Stomach smooth muscle (tissue), 2 donors: ENCODE measurements around the gene AMH.

Experiments used
- H3K27ac ChIP-seq: one replicate; pipeline ENCODE4 v1.7.0; 2013; ENCODE audit warnings: mild to moderate bottlenecking, low read length, inconsistent platforms
- H3K27me3 ChIP-seq, 2 donors: one replicate each; pipeline ENCODE4 v1.7.0; 2013; ENCODE audit warnings: low read length in 2 of 2; ENCODE audit not compliant: insufficient read depth in 2 of 2, control insufficient read depth in 1 of 2
- H3K36me3 ChIP-seq, 2 donors: one replicate each; pipeline ENCODE4 v1.7.0; 2013; ENCODE audit warnings: low read length in 2 of 2; ENCODE audit not compliant: control insufficient read depth in 2 of 2, insufficient read depth in 2 of 2
- H3K4me1 ChIP-seq: one replicate; pipeline ENCODE4 v1.7.0; 2013; ENCODE audit warnings: low read length; ENCODE audit not compliant: control insufficient read depth, insufficient read depth
- H3K4me3 ChIP-seq, 2 donors: one replicate each; pipeline ENCODE4 v1.7.0; 2013; ENCODE audit warnings: low read length in 2 of 2
- H3K9ac ChIP-seq, 2 donors: one replicate each; pipeline ENCODE4 v1.7.0; 2013; ENCODE audit warnings: low read length in 2 of 2, mild to moderate bottlenecking in 1 of 2
- H3K9me3 ChIP-seq, 2 donors: one replicate each; pipeline ENCODE4 v1.7.0; 2013; ENCODE audit warnings: low read length in 2 of 2; ENCODE audit not compliant: control insufficient read depth in 2 of 2
- donor health status: healthy.
- donor health status: Pancreatic carcinoma.

Gene AMH

GRCh38 chr19:2236314-2237050 lies 12.6 kb upstream of the AMH start, which contains the start of the genes PLEKHJ1 and SF3A2:
TSS of gene PLEKHJ1 (minus strand) at chr19:2236329. CDS start at chr19:2236248, 81 bp downstream.
TSS of gene SF3A2 (plus strand) at chr19:2236824. CDS start at chr19:2243419, 6,595 bp downstream.
- peaks cover 64% of the 10 kb centered on the region for H3K4me1 ChIP-seq
- H3K36me3 ChIP-seq = peaks cover 3 to 14% of the 10 kb centered on the region in 2 donors
- peak within 1 kb of the TSS; percentile 90 to 94 for H3K9ac ChIP-seq
- peak within 1 kb of the TSS; percentile 53 to 84 for H3K4me3 ChIP-seq
- H3K9me3 ChIP-seq = no peaks in the 10 kb centered on the region
- H3K27ac ChIP-seq = peak within 1 kb of the TSS; percentile 97
- no peaks in the 10 kb centered on the region for H3K27me3 ChIP-seq

DNA sequence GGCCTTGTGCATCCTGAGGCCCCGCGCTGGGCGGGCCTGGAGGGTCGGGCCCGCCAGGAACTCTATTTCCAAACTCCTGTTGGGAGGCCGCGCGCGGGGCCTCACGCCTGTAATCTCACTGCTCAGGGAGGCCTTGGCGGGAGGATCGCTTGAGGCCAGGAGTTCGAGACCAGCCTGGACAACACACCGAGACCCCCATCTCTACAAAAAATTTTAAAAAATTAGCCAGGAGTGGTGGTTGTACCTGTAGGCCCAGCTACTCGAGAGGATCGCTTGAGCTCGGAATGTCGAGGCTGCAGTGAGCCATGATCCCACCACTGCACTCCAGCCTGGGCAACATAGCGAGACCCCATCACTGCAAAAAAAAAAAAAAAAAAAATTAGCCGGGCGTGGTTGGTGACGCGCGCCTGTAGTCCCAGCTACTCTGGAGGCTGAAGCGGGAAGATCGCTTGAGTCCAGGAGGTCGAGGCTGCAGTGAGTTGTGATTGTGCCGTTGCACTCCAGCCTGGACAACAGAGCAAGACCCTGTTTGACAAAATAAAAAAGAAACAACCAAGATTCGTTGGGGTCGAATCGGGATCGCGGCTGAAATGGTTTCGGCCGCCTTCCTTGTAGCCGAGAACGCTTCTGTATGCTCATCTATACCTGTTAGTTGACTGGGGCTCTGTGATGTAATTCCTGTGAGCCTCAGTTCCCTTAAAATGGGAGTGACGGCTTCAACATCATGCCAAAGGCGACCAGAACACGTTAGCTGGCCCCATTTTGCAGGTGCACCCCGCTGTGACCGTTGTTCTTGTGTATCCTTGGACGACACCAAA lies 11.9 kb upstream of the AMH start:
- Histone ChIP-seq H3K9ac (peak overlapping the region; percentile 90 to 94), H3K36me3 (peaks cover 0 to 10% of the 10 kb centered on the region in 2 donors), H3K9me3 (no peaks in the 10 kb centered on the region), H3K27me3 (no peaks in the 10 kb centered on the region), H3K4me3 (peak overlapping the region; percentile 53 to 84), H3K27ac (peak overlapping the region; percentile 97), H3K4me1 (peaks cover 64% of the 10 kb centered on the region)

DNA sequence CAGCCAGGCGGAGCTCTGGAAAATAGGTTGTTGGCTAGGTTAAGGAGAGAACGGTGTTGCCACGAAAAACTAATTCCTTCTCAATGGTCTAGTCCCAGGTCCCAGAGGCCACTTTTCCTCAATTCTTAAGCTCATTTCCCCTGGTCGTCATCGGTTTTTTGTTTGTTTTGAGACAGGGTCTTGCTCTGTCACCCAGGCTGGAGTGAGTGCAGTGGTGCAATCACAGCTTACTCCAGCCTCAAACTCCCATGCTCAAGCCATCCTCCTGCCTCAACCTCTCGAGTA lies 11.3 kb upstream of the AMH start:
- Histone ChIP-seq H3K9me3 (no peaks in the 10 kb centered on the region), H3K9ac (no peak overlapping the region), H3K27ac (no peak overlapping the region), H3K27me3 (no peaks in the 10 kb centered on the region), H3K4me3 (peak overlapping the region; percentile 53 to 84), H3K4me1 (peaks cover 64% of the 10 kb centered on the region), H3K36me3 (peaks cover 0 to 13% of the 10 kb centered on the region in 2 donors)

GRCh38 chr19:2239173-2239572 lies 9.9 kb upstream of the AMH start:
- peak overlapping the region in 1 of 2 donors; percentile 23 for H3K9ac ChIP-seq
- H3K4me1 ChIP-seq = peaks cover 54% of the 10 kb centered on the region
- H3K36me3 ChIP-seq = peaks cover 11 to 15% of the 10 kb centered on the region in 2 donors
- H3K27ac ChIP-seq = no peak overlapping the region
- H3K4me3 ChIP-seq = peak overlapping the region in 1 of 2 donors; percentile 30
- H3K9me3 ChIP-seq = no peaks in the 10 kb centered on the region
- no peaks in the 10 kb centered on the region for H3K27me3 ChIP-seq

GRCh38 chr19:2239771-2240770 lies 9.1 kb upstream of the AMH start:
- H3K9me3 ChIP-seq = no peaks in the 10 kb centered on the region
- peak overlapping the region; percentile 23 to 29 for H3K9ac ChIP-seq
- H3K36me3 ChIP-seq = peaks cover 20 to 21% of the 10 kb centered on the region in 2 donors
- H3K27ac ChIP-seq = no peak overlapping the region
- peak overlapping the region; percentile 39 to 49 for H3K4me3 ChIP-seq
- H3K27me3 ChIP-seq = no peaks in the 10 kb centered on the region
- H3K4me1 ChIP-seq = peaks cover 46% of the 10 kb centered on the region

GRCh38 chr19:2240881-2241760 lies 8.0 kb upstream of the AMH start:
- H3K4me3 ChIP-seq = peak overlapping the region in 1 of 2 donors; percentile 49
- H3K27me3 ChIP-seq = no peaks in the 10 kb centered on the region
- no peak overlapping the region for H3K27ac ChIP-seq
- H3K4me1 ChIP-seq = peaks cover 40% of the 10 kb centered on the region
- H3K9me3 ChIP-seq = no peaks in the 10 kb centered on the region
- peak overlapping the region; percentile 0 to 21 for H3K9ac ChIP-seq
- H3K36me3 ChIP-seq = peaks cover 30 to 31% of the 10 kb centered on the region in 2 donors

DNA sequence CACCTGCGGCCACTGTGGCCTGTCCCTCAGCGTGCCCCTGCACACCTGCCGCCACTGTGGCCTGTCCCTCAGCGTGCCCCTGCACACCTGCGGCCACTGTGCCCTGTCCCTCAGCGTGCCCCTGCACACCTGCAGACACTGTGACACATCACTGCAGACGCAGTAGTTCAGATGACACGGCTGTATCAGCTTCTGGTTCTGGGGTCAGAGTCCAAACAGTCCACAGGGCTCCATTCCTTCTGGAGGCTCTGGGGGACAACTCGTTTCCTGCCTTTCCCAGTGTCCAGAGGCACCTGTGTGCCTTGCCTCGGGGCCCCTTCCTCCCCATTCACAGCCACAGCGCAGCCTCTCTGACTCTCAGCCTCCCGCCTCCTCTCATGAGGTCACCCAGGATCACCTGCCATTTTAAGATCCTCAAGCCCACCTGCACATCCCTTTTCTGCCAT lies 7.0 kb upstream of the AMH start:
- no peak overlapping the region for H3K4me3 ChIP-seq

DNA sequence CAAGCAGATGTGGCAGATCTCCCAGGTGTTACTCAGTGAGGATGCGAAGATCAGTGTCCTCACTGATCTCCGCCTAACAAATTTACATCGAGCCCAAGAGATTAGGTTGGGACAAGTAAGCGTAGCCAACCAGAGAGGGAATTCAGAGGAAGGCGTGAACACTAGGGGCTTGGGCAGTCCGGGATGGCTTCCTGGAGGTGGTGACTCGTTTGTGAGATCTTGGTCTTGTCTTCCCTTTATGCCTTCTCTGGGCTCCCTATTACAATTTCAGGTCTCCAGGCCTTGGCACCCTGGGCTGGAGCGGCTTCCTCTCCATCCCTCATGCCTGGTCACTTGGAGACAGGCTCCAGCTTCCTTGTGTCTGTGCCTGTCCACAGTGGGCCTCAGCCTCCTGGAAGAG lies 6.3 kb upstream of the AMH start:
- H3K27ac ChIP-seq = no peak overlapping the region
- H3K4me3 ChIP-seq = no peak overlapping the region
- no peaks in the 10 kb centered on the region for H3K27me3 ChIP-seq
- peaks cover 41 to 45% of the 10 kb centered on the region in 2 donors for H3K36me3 ChIP-seq
- peaks cover 32% of the 10 kb centered on the region for H3K4me1 ChIP-seq
- no peaks in the 10 kb centered on the region for H3K9me3 ChIP-seq
- H3K9ac ChIP-seq = no peak overlapping the region

More for the DNA sequence above, 7.0 kb upstream of the AMH start:
- peaks cover 36 to 40% of the 10 kb centered on the region in 2 donors for H3K36me3 ChIP-seq
- no peak overlapping the region for H3K27ac ChIP-seq
- H3K9me3 ChIP-seq = no peaks in the 10 kb centered on the region
- H3K9ac ChIP-seq = no peak overlapping the region
- no peaks in the 10 kb centered on the region for H3K27me3 ChIP-seq
- peaks cover 39% of the 10 kb centered on the region for H3K4me1 ChIP-seq

DNA sequence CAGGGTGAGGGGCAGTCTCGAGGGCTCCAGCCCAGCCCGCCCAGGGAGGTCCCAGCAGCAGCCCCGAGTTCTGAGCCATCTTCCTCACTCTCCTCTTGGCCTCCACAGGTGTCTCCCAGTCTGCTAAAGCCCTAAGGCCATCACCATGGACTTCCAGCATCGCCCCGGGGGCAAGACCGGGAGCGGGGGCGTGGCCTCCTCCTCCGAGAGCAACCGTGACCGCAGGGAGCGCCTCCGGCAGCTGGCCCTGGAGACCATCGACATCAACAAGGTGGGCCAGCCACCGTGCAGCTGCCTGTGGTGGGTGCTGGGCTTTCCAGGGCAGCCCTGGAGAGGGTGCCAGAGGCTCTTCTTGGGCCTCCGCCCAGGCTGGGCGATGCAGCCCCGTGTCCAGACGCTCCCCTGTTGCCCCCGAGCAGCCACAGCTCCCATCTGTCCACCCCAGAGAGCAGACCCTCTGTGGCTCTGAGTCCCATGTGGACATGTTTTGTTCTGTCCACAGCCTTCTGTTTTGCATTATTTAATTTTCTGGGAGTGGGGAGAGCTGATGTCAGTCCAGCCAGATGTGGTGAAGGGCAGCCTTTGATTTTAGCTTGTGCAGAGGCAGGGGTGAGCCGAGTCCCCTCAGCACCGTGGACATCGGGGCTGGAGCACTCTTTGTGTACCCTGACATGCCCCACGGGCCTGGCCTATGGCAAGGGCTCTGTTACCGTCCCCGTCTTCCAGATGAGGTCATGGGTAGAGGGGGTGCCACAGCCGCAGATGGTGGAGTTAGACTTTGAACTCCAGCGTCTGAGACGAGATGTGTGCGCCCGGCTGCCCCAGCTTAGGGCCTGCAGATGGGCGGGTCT lies 5.6 kb upstream of the AMH start:
- Histone ChIP-seq H3K27ac (no peak overlapping the region), H3K4me3 (no peak overlapping the region), H3K27me3 (no peaks in the 10 kb centered on the region), H3K9ac (no peak overlapping the region), H3K9me3 (no peaks in the 10 kb centered on the region), H3K36me3 (peaks cover 41 to 45% of the 10 kb centered on the region in 2 donors), H3K4me1 (peaks cover 26% of the 10 kb centered on the region)
